ENCODE measurements around the gene CHORDC1.
"Not testable (repeated sequence)": the region's sequence is repeated elsewhere in the genome, so short reads cannot be mapped to it uniquely, and the experiment has no call there.

Gene CHORDC1

DNA sequence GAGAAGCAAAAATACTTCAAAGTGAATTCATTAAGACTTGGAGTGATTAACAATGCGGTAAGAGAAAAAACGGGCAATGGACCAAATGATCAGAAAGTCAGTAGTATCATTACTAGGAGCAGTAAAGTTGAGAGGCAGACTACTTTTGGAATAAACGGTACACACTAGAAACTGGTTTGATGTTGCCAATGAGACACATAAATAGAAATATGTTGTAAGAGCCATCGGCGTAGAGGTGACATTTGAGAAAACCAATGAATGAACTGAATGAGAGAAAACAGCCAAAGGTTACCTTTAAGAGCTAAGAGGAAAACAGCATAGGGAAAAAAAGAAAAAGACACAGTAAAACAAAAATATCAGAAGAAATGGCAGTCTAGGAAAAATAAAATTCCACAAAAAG is 6.2 kb downstream of the CHORDC1 start:
- no peak for DNase-seq (ENCODE audit: low read depth)

DNA sequence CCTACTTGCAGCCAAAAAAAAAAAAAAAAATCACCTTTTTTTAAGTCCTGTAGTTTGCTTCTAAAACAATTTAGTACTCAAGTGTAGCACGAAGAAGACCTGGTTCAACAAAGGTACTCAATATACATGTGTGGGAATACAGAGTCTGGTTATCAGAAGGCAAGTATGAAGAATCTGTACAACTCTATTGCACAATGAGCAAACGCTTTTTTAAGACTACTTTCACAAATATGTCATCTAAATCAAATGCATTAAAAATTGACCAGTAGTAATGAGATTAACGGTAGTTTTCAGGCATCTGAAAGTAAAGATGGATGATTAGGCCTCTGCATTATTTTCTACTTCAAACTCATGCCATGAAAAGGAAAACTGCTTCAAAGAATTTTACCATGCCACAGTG is 9.5 kb downstream of the CHORDC1 start:
- no peak for DNase-seq (ENCODE audit: low read depth)

DNA sequence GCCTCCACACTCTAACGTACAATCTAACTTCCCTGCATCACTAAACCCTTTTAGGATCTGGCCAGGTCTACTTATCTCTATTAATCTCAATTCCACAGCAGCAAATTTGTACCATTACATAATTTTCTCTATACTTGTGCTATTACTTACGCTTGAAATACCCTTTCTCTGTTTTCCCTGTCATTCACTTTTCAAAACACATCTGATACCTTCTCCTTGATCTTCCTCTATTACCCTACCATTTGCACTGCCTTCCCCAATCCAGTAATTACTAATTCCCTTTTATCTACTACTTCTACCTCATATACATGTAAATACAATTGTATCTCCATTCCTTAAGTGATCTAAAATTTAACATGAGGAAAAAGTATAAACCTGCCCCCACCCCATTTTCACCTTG is 14.0 kb downstream of the CHORDC1 start:
- no peak for DNase-seq (ENCODE audit: low read depth)

DNA sequence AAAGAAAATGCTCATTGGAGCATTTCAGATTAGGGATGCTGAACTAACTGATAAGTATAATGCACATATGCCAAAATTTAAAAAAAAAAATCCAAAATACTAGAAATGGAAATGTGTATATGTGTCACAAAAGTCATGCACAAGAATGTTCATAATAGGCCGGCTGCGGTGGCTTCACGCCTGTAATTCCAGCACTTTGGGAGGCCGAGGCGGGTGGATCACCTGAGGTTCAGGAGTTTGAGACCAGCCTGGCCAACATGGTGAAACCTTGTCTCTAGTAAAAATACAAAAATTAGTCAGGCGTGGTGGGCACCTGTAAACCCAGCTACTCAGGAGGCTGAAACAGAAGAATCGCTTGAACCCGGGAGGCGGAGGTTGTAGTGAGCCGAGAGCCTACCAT is 14.9 kb downstream of the CHORDC1 start:
- not testable (repeated sequence) for DNase-seq (ENCODE audit: low read depth)

DNA sequence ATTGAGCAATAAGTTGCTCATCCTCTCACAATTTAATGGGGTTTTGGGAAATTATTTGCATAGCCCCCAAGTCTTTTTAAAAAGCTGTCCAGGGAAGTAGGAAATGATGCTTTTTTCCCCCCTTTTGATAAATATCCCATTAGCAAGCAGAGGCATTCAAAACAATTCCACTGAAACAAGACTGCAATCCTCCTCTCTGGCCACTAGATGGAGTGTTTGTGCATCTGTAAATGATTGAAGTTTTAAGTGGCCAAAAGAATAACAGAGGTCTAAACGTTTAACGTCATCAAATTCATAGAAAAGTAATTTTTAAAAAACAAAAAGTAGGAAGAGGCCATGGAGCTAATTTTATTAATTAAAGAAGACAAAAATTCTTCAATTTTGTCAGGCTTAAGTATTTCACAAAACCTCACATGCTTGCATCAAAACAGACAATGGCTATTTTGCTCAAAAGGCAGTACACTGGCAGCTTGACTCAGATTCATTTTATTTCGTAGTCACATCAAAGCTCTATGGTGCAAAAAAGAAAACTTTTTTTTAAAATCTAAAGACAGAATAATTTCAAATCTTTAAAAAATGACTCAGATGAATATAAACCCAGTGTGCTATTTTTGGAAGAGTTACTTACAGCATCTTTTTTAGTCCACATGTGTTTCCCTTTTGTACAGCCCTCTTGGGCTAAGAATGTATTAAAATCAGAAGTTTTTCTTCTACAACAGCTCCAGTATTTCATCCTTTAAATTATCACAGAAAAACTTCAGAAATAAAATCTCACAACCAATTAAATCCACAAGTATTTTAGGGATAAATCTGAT is 17.8 kb downstream of the CHORDC1 start:
- no peak for DNase-seq (ENCODE audit: low read depth)

DNA sequence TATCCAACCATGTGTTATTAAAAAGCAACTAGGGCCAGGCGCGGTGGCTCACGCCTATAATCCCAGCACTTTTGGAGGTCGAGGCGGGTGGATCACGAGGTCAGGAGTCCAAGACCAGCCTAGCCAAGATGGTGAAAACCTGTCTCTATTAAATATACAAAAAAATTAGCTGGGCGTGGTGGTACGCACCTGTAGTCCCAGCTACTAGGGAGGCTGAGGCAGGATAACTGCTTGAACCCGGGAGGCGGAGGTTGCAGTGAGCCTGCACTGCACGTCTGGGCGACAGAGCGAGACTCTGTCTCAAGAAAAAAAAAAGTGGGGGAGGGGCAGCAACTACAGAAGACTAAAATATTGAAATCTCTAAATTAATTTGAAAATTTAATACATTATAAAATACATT is 18.4 kb downstream of the CHORDC1 start:
- DNase-seq (ENCODE audit: low read depth): no peak

DNA sequence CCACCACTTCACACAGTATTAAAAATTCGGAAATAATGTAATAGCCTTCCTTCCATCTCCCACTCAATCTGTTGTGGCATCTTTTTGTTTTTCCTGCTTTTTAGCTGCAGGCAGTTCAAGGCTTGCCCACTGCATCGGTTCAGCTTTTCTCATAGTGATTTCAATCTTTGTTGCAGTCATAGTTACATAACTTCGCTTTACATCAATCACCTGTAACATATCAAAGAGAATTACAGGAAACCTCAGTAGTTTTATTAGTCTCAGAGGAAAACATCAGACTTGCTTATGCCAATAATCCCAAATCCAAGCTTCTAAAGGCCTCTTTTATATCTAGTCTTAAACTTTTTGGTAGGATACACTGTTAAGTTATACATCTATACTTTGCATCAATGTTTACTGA is 20.5 kb downstream of the CHORDC1 start:
- DNase-seq (ENCODE audit: low read depth): no peak

DNA sequence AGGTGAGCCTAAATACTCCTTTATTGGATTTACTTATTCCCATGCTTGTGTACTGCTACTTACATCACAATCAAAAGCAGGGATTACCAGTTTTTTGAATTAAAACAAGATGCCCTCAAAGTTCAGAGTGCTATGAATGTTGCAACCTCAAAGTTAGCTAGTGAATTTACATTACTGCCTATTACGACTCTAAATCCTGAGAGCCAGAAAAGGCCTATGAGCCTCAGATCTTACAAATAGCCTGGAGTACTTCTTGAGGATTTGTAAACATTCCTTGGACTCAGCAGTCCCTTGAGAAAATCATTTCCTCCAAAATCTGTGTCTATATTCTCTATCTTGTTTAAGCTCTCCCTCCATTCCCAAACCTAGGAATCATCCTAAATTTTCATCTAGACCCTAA is 25.5 kb downstream of the CHORDC1 start:
- DNase-seq (ENCODE audit: low read depth): no peak

DNA sequence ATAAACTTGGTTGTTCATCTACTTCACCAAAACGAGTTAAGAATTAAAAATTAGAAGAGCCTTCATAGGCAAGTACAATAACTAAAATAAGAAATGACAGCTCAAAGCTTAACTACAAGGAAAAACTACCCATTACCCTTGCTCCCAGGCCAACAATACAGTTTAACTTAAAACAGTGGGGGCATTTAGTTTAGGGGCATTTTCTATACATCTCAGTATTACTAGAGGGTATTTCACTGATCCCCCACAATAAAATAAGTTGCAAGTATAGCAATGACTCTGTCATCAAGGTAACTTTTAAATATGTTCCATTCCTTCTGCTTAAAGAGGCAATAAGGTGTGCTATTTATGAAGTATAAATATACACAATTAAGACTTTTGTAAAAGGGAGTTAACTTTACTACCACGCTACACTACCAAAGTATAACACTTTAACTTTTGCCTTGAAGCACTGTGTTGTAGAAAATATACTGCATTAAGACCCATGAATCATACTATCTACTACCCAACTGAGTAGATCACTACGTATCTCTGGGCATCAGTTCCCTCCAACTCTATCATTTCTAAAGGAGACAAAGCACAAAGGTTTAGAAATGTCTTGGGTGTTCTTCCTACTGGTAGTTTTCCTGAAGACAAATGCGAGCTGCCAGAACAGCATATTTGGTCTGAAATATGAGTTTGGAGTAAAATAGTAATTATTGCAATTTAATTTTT is 29.8 kb downstream of the CHORDC1 start:
- no peak for DNase-seq (ENCODE audit: low read depth)

DNA sequence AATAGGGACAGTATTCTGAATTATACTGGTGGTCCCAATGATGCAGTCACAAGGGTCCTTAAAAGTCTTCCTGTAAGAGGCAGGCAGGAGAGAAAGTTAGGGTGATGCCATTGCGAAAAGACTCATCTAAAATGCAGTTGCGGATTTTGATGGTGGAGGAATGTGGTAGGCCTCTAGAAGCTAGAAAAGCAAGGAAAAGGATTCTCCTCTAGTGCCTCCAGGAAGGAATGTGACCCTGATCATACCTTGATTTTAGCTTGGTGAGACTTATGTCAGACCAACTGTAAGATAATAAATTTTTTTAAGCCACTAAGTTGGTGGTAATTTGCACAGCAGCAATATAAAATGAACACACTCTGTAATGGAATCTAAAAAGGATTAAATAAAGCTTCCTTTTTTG is 33.8 kb downstream of the CHORDC1 start:
- no peak for DNase-seq (ENCODE audit: low read depth)

DNA sequence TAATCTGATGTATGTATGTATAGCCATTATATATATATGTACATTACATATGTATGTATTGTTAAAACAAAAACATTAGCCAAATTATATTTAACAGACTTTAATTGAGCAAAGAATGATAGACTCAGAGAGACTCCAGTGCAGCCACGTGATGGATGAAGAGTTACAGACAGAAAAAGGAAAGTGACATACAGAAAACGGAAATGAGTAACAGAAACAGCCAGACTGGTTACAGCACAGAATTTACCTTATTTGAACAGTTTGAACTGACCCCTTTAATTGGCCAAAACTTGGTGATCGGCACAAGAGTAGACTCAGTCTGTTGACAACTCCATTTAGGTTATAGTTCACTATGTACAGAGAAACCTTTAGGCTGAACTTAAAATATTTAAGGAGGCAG is 35.0 kb downstream of the CHORDC1 start:
- no peak for DNase-seq (ENCODE audit: low read depth)

DNA sequence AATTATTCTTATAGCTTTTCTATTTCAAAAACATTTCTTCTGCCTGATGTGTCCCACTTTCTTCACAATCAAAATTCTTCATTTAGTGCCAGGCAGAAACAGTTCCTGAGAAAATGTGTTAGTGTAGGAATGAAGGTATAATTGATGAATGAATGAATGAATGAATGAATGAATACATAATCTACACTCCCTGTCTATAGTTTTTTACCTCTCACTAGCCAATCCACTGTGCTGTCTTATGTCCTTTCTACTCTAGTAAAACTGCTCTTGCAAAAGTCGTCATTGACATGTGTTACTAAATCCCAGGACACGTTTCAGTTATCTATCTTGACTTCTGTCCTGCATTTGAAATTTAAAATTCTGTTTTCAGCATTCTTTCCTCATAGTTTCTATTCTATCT is 42.9 kb downstream of the CHORDC1 start:
- DNase-seq (ENCODE audit: low read depth): no peak

DNA sequence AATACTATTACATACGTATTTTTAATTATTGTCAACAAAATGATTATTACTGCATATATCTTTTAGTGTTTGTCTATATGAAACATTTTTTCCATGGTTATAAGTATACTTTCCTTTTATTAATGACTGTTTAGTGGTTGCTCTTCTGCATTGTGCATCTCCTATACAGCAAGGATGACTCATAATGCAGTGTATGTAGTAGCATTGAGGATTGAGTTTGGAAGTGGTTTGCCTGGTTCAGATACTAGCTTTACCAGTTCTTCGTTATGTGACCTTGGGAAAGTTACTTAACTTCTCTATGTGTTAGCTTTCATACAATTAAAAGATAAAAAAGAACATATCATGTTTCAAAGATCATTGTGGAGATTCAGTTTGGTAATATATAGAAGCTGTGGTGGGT is 44.1 kb downstream of the CHORDC1 start:
- no peak for DNase-seq (ENCODE audit: low read depth)

DNA sequence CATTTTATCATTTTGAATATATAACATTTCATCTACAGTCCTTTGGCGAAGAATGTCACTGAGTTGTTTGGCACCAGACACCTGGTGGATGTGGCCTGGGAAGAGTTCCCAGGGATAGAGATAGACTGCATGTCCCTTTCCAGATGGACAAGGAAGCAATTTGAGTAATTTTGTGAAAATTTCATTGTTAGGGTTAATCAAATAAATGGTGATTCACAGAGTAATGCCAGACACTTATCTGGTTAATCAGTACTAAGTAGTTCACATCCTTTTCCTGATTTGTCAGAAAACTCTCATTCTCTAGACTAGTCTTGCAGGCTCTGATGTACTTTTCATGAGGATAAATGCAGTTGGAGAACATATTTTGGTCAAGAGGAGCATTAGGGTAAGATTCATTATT is 46.8 kb downstream of the CHORDC1 start:
- no peak for DNase-seq (ENCODE audit: low read depth)

DNA sequence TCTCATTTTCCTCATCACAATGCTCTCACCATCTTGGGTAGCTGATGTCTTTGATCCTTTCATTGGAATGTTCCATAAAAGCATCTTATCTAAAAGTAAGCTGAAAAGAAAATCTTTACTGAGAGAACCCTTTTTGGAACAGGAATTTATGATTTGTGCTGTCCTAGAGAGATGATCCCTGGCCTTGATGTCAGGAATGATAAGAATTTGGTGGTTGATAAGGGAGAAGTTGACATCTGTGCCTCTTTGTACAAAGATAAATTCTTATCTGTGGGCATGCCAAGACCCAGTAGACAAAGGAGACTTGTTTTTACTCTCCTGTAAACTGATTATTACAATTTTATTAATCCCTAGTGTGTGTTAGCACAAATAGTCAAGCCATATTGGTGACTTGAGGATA is 51.5 kb downstream of the CHORDC1 start:
- DNase-seq (ENCODE audit: low read depth): no peak

DNA sequence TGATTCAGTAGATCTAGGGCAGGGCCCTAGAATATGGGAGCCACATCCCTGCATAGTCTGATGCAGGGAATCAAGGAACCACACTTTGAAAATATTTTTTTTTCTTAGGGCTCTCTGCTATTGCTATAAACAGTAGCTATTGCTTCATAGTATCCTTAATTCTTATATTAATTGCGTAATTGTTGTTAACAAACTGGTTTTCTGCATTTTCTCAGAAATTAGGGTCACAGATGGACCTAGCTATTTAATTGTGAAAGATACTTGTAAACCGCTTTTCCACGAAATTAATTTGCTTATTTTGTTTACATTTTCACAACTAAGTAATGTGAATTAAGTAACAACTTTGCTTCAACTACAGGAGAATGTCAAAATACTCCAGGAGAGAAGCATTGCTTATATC is 54.3 kb downstream of the CHORDC1 start:
- no peak for DNase-seq (ENCODE audit: low read depth)

DNA sequence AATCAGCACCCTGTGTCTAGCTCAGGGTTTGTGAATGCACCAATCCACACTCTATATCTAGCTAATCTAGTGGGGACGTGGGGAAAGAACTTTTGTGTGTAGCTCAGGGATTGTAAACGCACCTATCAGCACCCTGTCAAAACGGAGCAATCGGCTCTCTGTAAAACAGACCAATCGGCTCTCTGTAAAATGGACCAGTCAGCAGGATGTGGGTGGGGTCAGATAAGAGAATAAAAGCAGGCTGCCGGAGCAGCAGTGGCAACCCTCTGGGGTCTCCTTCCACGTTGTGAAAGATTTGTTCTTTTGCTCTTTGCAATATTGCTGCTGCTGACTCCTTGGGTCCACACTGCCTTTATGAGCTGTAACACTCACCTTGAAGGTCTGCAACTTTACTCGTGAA is 55.1 kb downstream of the CHORDC1 start:
- DNase-seq (ENCODE audit: low read depth): not testable (repeated sequence)

DNA sequence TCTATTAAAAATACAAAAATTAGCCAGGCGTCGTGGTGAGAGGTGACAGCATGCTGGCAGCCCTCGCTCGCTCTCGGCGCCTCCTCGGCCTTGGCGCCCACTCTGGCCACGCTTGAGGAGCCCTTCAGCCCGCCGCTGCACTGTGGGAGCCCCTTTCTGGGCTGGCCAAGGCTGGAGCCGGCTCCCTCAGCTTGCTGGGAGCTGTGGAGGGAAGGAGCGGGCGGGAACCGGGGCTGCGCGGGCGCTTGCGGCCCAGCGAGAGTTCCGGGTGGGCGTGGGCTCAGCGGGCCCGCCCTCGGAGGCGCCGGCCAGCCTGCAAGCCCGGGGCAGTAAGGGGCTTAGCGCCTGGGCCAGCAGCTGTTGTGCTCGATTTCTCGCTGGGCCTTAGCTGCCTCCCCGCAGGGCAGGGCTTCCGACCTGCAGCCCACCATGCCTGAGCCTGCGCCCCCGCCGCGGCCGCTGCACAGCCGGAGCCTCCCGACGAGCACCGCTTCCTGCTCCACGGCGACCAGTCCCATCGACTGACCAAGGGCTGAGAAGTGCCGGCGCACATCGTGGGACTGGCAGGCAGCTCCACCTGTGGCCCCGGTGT is 55.8 kb downstream of the CHORDC1 start:
- not testable (repeated sequence) for DNase-seq (ENCODE audit: low read depth)

Measured in T-helper 22 cell (primary cell).